ENCODE data around the gene PEF1. TPM values are rescaled to one million over a fixed set of nuclear protein-coding genes. Genes with fewer than 3 reads are reported as not detected.

The PEF1 gene
- total RNA-seq, 1 experiment from 2014 or later = 88.4 TPM

DNA sequence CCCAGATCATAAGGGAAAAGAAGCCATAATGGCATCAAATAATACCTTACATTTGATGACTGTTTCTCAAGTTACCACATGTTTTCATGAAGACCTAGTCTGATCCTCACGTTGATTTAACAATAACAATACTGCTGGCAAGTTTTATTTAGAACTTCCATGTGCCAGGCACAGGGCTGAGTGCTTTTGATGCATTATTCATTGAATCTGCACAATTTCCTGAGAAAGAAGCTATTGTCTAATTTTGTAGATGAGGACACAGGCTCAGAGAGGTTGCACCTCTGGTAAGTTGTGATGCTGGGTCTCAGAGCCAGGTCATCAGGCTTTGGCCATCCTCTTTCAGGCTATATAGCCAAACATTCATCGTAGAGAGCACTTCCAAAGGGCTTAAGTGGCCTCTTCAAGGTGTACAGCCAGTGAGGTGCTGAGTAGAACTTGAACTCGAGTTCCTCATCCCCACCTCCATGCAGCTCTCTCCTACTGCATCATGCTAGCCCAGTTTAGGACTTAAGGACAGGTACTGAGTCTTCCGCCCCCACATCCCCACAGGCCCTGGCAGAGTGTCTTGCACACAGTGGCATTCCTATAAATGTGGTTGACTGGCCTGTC is 8.3 kb upstream of the PEF1 start:
- intact Hi-C loops (cut with micrococcal nuclease) = no loop called here
- POLR2A ChIA-PET (ENCODE audit: unreplicated experiment) = interaction anchor here (0.6 kb wide), 1 partner anchor 279 kb away, joined by 3 read pairs; no protein-coding TSS in a partner anchor

DNA sequence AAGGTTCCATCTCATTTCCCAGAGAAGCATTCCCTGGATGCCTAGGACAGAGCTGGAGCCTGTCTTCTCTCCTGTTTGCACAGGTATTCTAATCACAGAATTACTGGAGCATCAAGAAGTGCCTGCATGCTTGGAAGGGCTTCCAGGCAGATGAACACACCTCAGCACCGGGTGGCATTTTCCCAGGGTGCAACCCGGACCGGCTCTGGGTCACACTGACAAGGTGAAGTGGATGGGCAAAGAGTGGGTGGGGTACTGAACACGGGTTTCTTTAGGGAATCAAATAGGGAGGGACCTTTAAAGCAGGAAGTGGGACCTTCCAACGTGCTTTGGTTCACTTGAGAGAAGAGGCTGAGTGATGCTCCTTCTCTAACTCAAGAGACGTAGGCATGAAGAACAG is 7.1 kb upstream of the PEF1 start:
- intact Hi-C loops (cut with micrococcal nuclease) = no loop called here
- H3K27me3 ChIP-seq (ENCODE audit: low read length) = no peaks in the 10 kb centered on the region
- POLR2A ChIA-PET (ENCODE audit: unreplicated experiment) = no interaction called here
- no peaks in the 10 kb centered on the region for H3K36me3 ChIP-seq (ENCODE audit: low read depth, low read length)
- BruUV-seq (replicated peaks) = no TSS peak
- H3K79me2 ChIP-seq (ENCODE audit: low read length) = no peaks in the 10 kb centered on the region
- no peak overlapping the region for H3K4me3 ChIP-seq (ENCODE audit: low read length)
- no peak for ATAC-seq
- no peaks in the 10 kb centered on the region for H3K4me1 ChIP-seq (ENCODE audit: insufficient read depth, low read length)
- CTCF ChIA-PET = no interaction called here
- no peak for DNase-seq
- H3F3A ChIP-seq (ENCODE audit: low read length, unreplicated experiment) = no peaks in the 10 kb centered on the region
- no peak overlapping the region for H3K4me2 ChIP-seq (ENCODE audit: low read length)
- no peak overlapping the region for H2AFZ ChIP-seq (ENCODE audit: low read length)
- H3K9me3 ChIP-seq (ENCODE audit: low read length) = no peaks in the 10 kb centered on the region
- H3K27ac ChIP-seq (ENCODE audit: low read length) = no peak overlapping the region
- no peaks in the 10 kb centered on the region for H4K20me1 ChIP-seq (ENCODE audit: low read length)
- no peaks in the 10 kb centered on the region for H3K9me2 ChIP-seq (replicated peaks; ENCODE audit: low read length)
- H3K9ac ChIP-seq (ENCODE audit: low read length) = no peak overlapping the region
- TF ChIP-seq, protein P1, sequence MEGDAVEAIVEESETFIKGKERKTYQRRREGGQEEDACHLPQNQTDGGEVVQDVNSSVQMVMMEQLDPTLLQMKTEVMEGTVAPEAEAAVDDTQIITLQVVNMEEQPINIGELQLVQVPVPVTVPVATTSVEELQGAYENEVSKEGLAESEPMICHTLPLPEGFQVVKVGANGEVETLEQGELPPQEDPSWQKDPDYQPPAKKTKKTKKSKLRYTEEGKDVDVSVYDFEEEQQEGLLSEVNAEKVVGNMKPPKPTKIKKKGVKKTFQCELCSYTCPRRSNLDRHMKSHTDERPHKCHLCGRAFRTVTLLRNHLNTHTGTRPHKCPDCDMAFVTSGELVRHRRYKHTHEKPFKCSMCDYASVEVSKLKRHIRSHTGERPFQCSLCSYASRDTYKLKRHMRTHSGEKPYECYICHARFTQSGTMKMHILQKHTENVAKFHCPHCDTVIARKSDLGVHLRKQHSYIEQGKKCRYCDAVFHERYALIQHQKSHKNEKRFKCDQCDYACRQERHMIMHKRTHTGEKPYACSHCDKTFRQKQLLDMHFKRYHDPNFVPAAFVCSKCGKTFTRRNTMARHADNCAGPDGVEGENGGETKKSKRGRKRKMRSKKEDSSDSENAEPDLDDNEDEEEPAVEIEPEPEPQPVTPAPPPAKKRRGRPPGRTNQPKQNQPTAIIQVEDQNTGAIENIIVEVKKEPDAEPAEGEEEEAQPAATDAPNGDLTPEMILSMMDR (conservative IDR thresholded peaks at IDR 0.05; ENCODE audit: low read depth, low read length) = no peak
- TF ChIP-seq EZH2 (IDR thresholded peaks at IDR 0.05; ENCODE audit: low read length, unreplicated experiment) = no peak
- no peak for TF ChIP-seq EZH2phosphoT487 (IDR thresholded peaks at IDR 0.05; ENCODE audit: borderline replicate concordance, low read length)

More for the DNA sequence above, 8.3 kb upstream of the PEF1 start:
- Histone ChIP-seq H3K4me1 (ENCODE audit: insufficient read depth, low read length) (no peaks in the 10 kb centered on the region), H3K4me2 (ENCODE audit: low read length) (no peak overlapping the region), H2AFZ (ENCODE audit: low read length) (no peak overlapping the region), H3K36me3 (ENCODE audit: low read depth, low read length) (no peaks in the 10 kb centered on the region), H3K27ac (ENCODE audit: low read length) (no peak overlapping the region), H3K9me3 (ENCODE audit: low read length) (no peaks in the 10 kb centered on the region), H3F3A (ENCODE audit: low read length, unreplicated experiment) (no peaks in the 10 kb centered on the region), H3K9me2 (replicated peaks; ENCODE audit: low read length) (no peaks in the 10 kb centered on the region), H3K79me2 (ENCODE audit: low read length) (no peaks in the 10 kb centered on the region), H4K20me1 (ENCODE audit: low read length) (no peaks in the 10 kb centered on the region), H3K27me3 (ENCODE audit: low read length) (no peaks in the 10 kb centered on the region), H3K4me3 (ENCODE audit: low read length) (no peak overlapping the region), H3K9ac (ENCODE audit: low read length) (no peak overlapping the region)
- BruUV-seq (replicated peaks) = no TSS peak
- CTCF ChIA-PET = interaction anchor here (0.6 kb wide), 1 partner anchor 27 kb away, joined by 3 read pairs; no protein-coding TSS in a partner anchor
- no peak for TF ChIP-seq EZH2 (IDR thresholded peaks at IDR 0.05; ENCODE audit: low read length, unreplicated experiment)
- TF ChIP-seq, protein P1 (conservative IDR thresholded peaks at IDR 0.05; ENCODE audit: low read depth, low read length) = no peak
- TF ChIP-seq EZH2phosphoT487 (IDR thresholded peaks at IDR 0.05; ENCODE audit: borderline replicate concordance, low read length) = no peak
- DNase-seq (no peak), ATAC-seq (no peak)

DNA sequence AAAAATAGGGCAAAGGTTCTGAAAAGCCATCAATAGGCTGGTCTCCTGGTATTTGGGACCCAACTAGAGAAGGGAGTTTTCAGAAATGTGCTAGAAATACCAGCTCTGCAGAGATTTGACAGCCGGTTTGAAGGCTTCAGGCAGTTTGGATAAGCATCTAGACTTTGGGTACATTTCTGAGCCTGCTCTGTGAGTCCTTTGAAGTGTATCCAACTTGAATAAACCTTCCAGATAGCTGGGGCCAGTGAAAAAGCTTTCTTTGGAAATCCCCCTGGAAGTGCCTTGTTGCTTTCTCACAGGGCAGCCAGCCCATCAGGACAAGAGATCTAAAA is 6.4 kb upstream of the PEF1 start:
- Histone ChIP-seq H3K4me1 (ENCODE audit: insufficient read depth, low read length) (no peaks in the 10 kb centered on the region), H3K9me2 (replicated peaks; ENCODE audit: low read length) (no peaks in the 10 kb centered on the region), H4K20me1 (ENCODE audit: low read length) (no peaks in the 10 kb centered on the region), H3K27ac (ENCODE audit: low read length) (no peak overlapping the region), H3K9me3 (ENCODE audit: low read length) (no peaks in the 10 kb centered on the region), H3K79me2 (ENCODE audit: low read length) (no peaks in the 10 kb centered on the region), H2AFZ (ENCODE audit: low read length) (no peak overlapping the region), H3K4me3 (ENCODE audit: low read length) (no peak overlapping the region), H3K4me2 (ENCODE audit: low read length) (no peak overlapping the region), H3K27me3 (ENCODE audit: low read length) (no peaks in the 10 kb centered on the region), H3F3A (ENCODE audit: low read length, unreplicated experiment) (no peaks in the 10 kb centered on the region), H3K36me3 (ENCODE audit: low read depth, low read length) (no peaks in the 10 kb centered on the region), H3K9ac (ENCODE audit: low read length) (no peak overlapping the region)
- DNase-seq (no peak), ATAC-seq (no peak)
- CTCF ChIA-PET = no interaction called here
- POLR2A ChIA-PET (ENCODE audit: unreplicated experiment) = no interaction called here
- intact Hi-C loops (cut with micrococcal nuclease) = no loop called here
- no TSS peak for BruUV-seq (replicated peaks)
- TF ChIP-seq EZH2phosphoT487 (IDR thresholded peaks at IDR 0.05; ENCODE audit: borderline replicate concordance, low read length) = no peak
- TF ChIP-seq, protein P1 (conservative IDR thresholded peaks at IDR 0.05; ENCODE audit: low read depth, low read length) = no peak
- TF ChIP-seq EZH2 (IDR thresholded peaks at IDR 0.05; ENCODE audit: low read length, unreplicated experiment) = no peak
